ENCODE results near the gene BEND6.

GRCh38 chr6:56914798-56915658, 39.9 kb upstream of the BEND6 start:
- TF ChIP-seq EZH2 (IDR thresholded peaks at IDR 0.05; ENCODE audit: insufficient read depth, poor library complexity, severe bottlenecking): no peak
- TF ChIP-seq EZH2phosphoT487 (IDR thresholded peaks at IDR 0.05; ENCODE audit: insufficient read depth, low read depth): no peak

All from GM23248 (cell line).